PC-9 (cell line): ENCODE measurements around the gene COL4A2.

Source experiments
- CTCF ChIP-seq: fragments of 200-600 bp; sonication (generic); conservative IDR thresholded peaks from 2 replicates; pipeline ENCODE4 v1.6.1; 2017; ENCODE audit warnings: mixed run types, antibody characterized with exemption, mild to moderate bottlenecking, moderate library complexity
- EZH2 ChIP-seq: fragments of 200-600 bp; sonication (generic); IDR thresholded peaks from 2 replicates; pipeline ENCODE4 v1.8.0; 2017; ENCODE audit warnings: antibody characterized with exemption, low read depth

GRCh38 chr13:110319774-110320509, 12.9 kb downstream of the COL4A2 start:
- TF ChIP-seq EZH2 = no peak
- TF ChIP-seq CTCF = no peak
